GM18861 (cell line): ENCODE measurements around the gene DNM2.
"Not testable (repeated sequence)": the region's sequence is repeated elsewhere in the genome, so short reads cannot be mapped to it uniquely, and the experiment has no call there.

ENCODE experiments used
- ATAC-seq: cut with Tn5 transposase; IDR thresholded peaks from one replicate; pipeline ENCODE4 v1.9.1; 2021; ENCODE audit not compliant: unreplicated experiment

DNM2 gene

DNA sequence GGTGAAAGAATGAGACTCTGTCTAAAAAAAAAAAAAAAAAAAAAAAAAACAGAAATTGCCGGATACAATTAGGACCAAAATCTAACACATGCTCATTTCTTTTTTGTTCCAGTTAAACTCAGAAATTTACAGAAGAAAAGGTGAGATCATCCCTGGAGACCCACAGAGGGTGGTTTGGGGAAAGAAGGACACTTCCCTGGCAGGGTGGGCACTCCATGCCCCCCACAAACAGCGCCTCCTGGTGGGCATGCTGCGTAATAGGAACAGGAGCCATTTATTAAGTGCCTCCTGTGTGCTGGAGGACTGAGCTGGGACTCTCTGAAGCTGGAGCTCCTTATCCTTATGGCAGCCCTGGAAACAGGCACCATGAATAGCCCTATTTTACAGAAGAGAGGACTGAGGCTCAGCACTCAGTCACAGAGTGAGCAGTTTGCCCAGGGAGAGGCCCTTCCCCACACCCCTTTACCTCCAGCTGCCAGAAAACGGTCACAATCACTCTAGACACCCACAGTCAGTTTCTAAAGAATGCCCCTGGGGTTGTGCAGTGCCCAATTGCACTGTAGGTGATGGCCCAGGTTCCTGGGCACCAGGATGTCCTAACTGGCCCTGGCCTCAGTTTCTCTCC is 140.4 kb downstream of the DNM2 start:
- ATAC-seq: no peak

- ATAC-seq: no peak
Observed at GRCh38 chr19:10861103-10861651, 143.3 kb downstream of the DNM2 start.

DNA sequence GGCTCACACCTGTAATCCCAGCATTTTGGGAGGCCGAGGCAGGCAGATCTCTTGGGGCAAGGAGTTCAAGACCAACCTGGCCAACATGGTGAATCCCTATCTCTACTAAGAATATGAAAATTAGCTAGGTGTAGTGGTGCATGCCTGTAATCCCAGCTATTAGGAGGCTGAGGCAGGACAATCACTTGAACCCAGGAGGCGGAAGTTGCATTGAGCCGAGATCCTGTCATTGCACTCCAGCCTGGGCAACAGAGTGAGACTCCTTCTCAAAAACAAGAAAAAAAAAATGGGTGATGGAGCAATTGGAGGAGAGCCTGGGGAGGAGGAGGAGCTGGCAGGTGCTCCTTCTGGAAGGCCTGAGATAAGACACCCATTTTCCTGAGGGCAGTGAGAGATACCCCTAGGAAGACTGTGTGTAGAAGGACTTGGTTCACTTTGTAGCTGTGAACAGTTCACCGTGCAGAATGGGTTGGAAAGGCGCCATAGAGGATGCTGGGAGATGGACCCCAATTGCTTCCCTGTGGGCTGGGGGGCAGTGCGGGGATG is 144.8 kb downstream of the DNM2 start:
- ATAC-seq: no peak

GRCh38 chr19:10863107-10863717 is 145.3 kb downstream of the DNM2 start:
- no peak for ATAC-seq

- peak; percentile 37 for ATAC-seq
Observed at GRCh38 chr19:10864538-10864899, 146.6 kb downstream of the DNM2 start.

GRCh38 chr19:10866495-10866894 is 148.6 kb downstream of the DNM2 start:
- ATAC-seq: no peak

GRCh38 chr19:10868872-10869547 is 151.1 kb downstream of the DNM2 start:
- no peak for ATAC-seq

- not testable (repeated sequence) for ATAC-seq
Observed at GRCh38 chr19:10869872-10870311, 152.0 kb downstream of the DNM2 start.

DNA sequence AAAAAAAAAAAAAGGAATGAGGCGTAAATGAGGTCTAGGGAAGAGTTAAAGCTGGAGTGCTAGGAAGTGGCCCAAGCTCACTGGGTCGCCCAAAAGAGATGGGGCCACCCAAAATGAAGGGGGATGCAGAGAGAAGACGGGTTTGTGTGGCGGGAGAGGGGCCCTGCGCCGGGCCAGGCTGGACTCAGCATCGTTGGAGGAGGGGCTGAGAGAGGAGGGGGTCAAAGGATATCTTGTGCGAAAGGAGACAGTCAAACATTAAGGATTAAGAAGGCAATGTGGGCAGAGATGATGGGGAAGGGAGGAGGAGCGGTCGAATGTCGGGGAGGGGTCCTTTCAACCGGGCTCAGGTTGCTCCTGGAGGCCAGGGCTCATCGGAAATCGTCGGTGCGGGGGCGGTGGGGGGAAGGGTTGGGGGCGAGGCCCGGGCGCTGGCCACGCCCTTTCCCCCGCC is 152.6 kb downstream of the DNM2 start:
- no peak for ATAC-seq

GRCh38 chr19:10870955-10871603 is 153.2 kb downstream of the DNM2 start, which contains the start of gene CARM1:
Gene CARM1 (plus strand): TSS chr19:10871553. CDS start chr19:10871703, 150 bp downstream.
- ATAC-seq: peak; percentile 63

- ATAC-seq: peak; percentile 13
Observed at GRCh38 chr19:10871711-10872545, 154.0 kb downstream of the DNM2 start.

DNA sequence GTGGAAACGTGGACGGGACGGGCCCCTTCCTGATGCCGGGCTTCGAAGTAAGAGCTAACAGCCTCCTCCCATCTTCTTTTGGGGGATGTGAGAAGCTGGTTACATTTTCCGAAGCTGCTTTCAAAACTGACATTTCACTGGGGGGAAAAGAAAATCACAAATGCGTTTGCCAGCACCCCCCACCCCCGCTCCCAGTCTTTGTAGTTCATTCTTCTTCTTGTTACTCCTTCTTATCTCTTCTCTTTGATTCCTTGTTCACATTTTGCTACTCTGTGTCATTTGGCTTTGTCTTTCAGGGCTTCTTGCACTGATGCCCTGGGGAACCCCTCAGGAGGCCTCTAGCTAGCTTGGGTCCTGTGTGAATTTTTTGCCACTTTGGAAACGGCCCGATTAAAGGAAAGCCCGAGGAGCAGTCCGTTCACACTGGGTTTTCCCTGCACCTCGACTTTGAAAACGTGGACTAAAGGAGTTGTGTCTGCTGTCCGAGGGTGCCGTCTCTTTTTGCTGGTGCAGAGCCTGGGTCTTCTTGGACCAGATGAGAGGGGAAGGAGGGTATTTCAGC is 154.7 kb downstream of the DNM2 start:
- ATAC-seq: no peak

- no peak for ATAC-seq
Observed at GRCh38 chr19:10874024-10874423, 156.1 kb downstream of the DNM2 start.

GRCh38 chr19:10876459-10877240 is 158.8 kb downstream of the DNM2 start:
- peak; percentile 44 for ATAC-seq

DNA sequence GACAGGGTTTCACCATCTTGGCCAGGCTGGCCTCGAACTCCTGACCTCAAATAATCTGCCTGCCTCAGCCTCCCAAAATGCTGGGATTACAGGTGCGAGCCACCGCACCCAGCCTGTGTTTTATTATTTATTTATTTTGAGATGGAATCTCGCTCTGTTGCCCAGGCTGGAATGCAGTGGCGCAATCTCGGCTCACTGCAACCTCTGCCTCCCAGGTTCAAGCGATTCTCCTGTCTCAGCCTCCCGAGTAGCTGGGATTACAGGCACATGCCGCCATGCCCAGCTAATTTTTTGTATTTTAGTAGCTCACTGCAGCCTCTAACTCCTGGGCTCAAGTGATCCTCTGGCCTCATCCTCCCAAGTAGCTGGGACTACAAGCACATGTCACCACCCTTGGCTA is 159.7 kb downstream of the DNM2 start:
- ATAC-seq: not testable (repeated sequence)

- no peak for ATAC-seq
Observed at GRCh38 chr19:10878253-10878652, 160.4 kb downstream of the DNM2 start.
